HepG2 (cell line): ENCODE results near the gene NRK. TPM values are rescaled to one million over a fixed set of nuclear protein-coding genes. Genes with fewer than 3 reads are reported as not detected.
A peak's percentile ranks its signal among the peaks of the same experiment; 100 is the strongest.

ENCODE experiments used
- CHCHD3 ChIP-seq: sonication (generic); formaldehyde crosslinking; IDR thresholded peaks from 2 replicates; pipeline ENCODE4 v1.8.0; 2022; ENCODE audit warnings: mild to moderate bottlenecking, missing genetic modification reagents, moderate library complexity
- IKZF4 ChIP-seq: sonication (generic); formaldehyde crosslinking; IDR thresholded peaks from 2 replicates; pipeline ENCODE4 v1.5.1; 2020; ENCODE audit warnings: borderline replicate concordance, mild to moderate bottlenecking, low read depth, missing genetic modification reagents; ENCODE audit errors: not compliant biosample characterization
- IRF2 ChIP-seq: IDR thresholded peaks from 2 replicates; pipeline ENCODE4 v1.6.1; 2018; ENCODE audit warnings: missing genetic modification reagents, missing compliant biosample characterization
- KAT7 ChIP-seq: IDR thresholded peaks from 2 replicates; pipeline ENCODE4 v1.6.1; 2018; ENCODE audit warnings: borderline replicate concordance, missing compliant biosample characterization
- MAFK ChIP-seq, 2 experiments: IDR thresholded peaks in 1 of 2; conservative IDR thresholded peaks in 1 of 2; 2 replicates each; pipeline ENCODE4 v1.6.1; 2011; ENCODE audit warnings: improper control_type of control experiment in 2 of 2, low read length in 2 of 2
- NFE2 ChIP-seq: sonication (generic); formaldehyde crosslinking; IDR thresholded peaks from 2 replicates; pipeline ENCODE4 v1.4.0; 2020; ENCODE audit warnings: missing genetic modification reagents
- NR2F1 ChIP-seq, 2 experiments: fragments of 450-650 bp in 1 of 2; formaldehyde crosslinking in 1 of 2; IDR thresholded peaks; 2 replicates each; pipeline versions ENCODE4 v1.5.0 to v1.6.1; 2016 to 2020; ENCODE audit warnings: mild to moderate bottlenecking in 1 of 2, missing compliant biosample characterization in 1 of 2, missing genetic modification reagents in 1 of 2, moderate library complexity in 1 of 2
- NR2F2 ChIP-seq: IDR thresholded peaks from 2 replicates; pipeline ENCODE4 v1.6.1; 2012; ENCODE audit warnings: low read depth, inconsistent platforms, borderline replicate concordance
- PHF21A ChIP-seq: sonication (generic); formaldehyde crosslinking; IDR thresholded peaks from 2 replicates; pipeline ENCODE4 v1.5.0; 2020; ENCODE audit warnings: mild to moderate bottlenecking, missing genetic modification reagents
- PHF8 ChIP-seq: sonication (generic); formaldehyde crosslinking; IDR thresholded peaks from 2 replicates; pipeline ENCODE4 v1.5.0; 2020; ENCODE audit warnings: missing genetic modification reagents
- RARG ChIP-seq: sonication (generic); formaldehyde crosslinking; IDR thresholded peaks from 2 replicates; pipeline ENCODE4 v1.4.0; 2020; ENCODE audit warnings: low read depth, mild to moderate bottlenecking, missing genetic modification reagents
- SMC3 ChIP-seq: IDR thresholded peaks from 2 replicates; pipeline ENCODE4 v1.6.1; 2011; ENCODE audit warnings: low read length, improper control_type of control experiment
- SRSF1 ChIP-seq: fragments of 200-400 bp; formaldehyde crosslinking; optimal IDR thresholded peaks from 2 replicates; pipeline ENCODE3; 2017; ENCODE audit warnings: mild to moderate bottlenecking, low read depth, low read length, moderate library complexity
- TSC22D2 ChIP-seq: sonication (generic); formaldehyde crosslinking; IDR thresholded peaks from 2 replicates; pipeline ENCODE4 v1.5.1; 2020; ENCODE audit warnings: missing genetic modification reagents, mild to moderate bottlenecking, borderline replicate concordance
- XRCC5 ChIP-seq: fragments of 200-400 bp; formaldehyde crosslinking; optimal IDR thresholded peaks from 2 replicates; pipeline ENCODE3; 2017; ENCODE audit warnings: mild to moderate bottlenecking, low read length
- ZBTB8A ChIP-seq: sonication (generic); formaldehyde crosslinking; IDR thresholded peaks from 2 replicates; pipeline ENCODE4 v1.4.0; 2020; ENCODE audit warnings: mild to moderate bottlenecking, low read depth, missing genetic modification reagents, borderline replicate concordance
- ZFP36L2 ChIP-seq: sonication (generic); formaldehyde crosslinking; IDR thresholded peaks from 2 replicates; pipeline ENCODE4 v1.4.0; 2020; ENCODE audit warnings: missing genetic modification reagents
- ZFY ChIP-seq: sonication (generic); formaldehyde crosslinking; IDR thresholded peaks from 2 replicates; pipeline ENCODE4 v1.4.0; 2020; ENCODE audit warnings: missing genetic modification reagents
- ZNF24 ChIP-seq: fragments of 450-650 bp; IDR thresholded peaks from 2 replicates; pipeline ENCODE4 v1.6.1; 2017; ENCODE audit warnings: antibody characterized with exemption, mild to moderate bottlenecking
- ZNF33A ChIP-seq: sonication (generic); formaldehyde crosslinking; IDR thresholded peaks from 2 replicates; pipeline ENCODE4 v1.5.1; 2020; ENCODE audit warnings: missing genetic modification reagents, mild to moderate bottlenecking, moderate library complexity, borderline replicate concordance
- ZNF460 ChIP-seq: sonication (generic); formaldehyde crosslinking; IDR thresholded peaks from 2 replicates; pipeline ENCODE4 v1.5.1; 2020; ENCODE audit warnings: missing genetic modification reagents, mild to moderate bottlenecking, borderline replicate concordance
- ZNF674 ChIP-seq: sonication (generic); formaldehyde crosslinking; IDR thresholded peaks from 2 replicates; pipeline ENCODE4 v1.5.0; 2020; ENCODE audit warnings: low read depth, mild to moderate bottlenecking, missing genetic modification reagents
- ZNF709 ChIP-seq: sonication (generic); formaldehyde crosslinking; IDR thresholded peaks from 2 replicates; pipeline ENCODE4 v1.5.0; 2020; ENCODE audit warnings: mild to moderate bottlenecking, missing genetic modification reagents
- ZNF768 ChIP-seq: sonication (generic); formaldehyde crosslinking; IDR thresholded peaks from 2 replicates; pipeline ENCODE4 v1.4.0; 2020; ENCODE audit warnings: missing genetic modification reagents
- ZNF781 ChIP-seq: sonication (generic); formaldehyde crosslinking; IDR thresholded peaks from 2 replicates; pipeline ENCODE4 v1.5.1; 2020; ENCODE audit warnings: borderline replicate concordance, mild to moderate bottlenecking, missing genetic modification reagents; ENCODE audit errors: not compliant biosample characterization
- polyA plus RNA-seq, 8 experiments: library from polyadenylated mRNA; depleted of rRNA in 3 of 8; stranded (reverse) in 7 of 8; unstranded in 1 of 8; fragments of >200 nt; fragmentation: Illumina TruSeq in 4 of 8; extraction: Trizol in 4 of 8; gene quantifications; 2 replicates each; pipeline versions ENCODE4 v1.2.1 to v1.2.3, GENCODE V29; 2011 to 2016; ENCODE audit warnings: low read depth in 4 of 8, missing spikeins in 1 of 8, mixed read lengths in 1 of 8; ENCODE audit not compliant: insufficient read depth in 1 of 8
- total RNA-seq, 5 experiments: library from RNA; depleted of rRNA; stranded (reverse); fragments of >200 nt; fragmentation: Illumina TruSeq; extraction: Trizol; gene quantifications; 2 replicates each; pipeline ENCODE4 v1.2.3, GENCODE V29; 2016; ENCODE audit warnings: low read depth in 1 of 5
- TF ChIP-seq, protein P1 (sequence below), 2 experiments: sonication (generic) in 1 of 2; formaldehyde crosslinking in 1 of 2; IDR thresholded peaks; 2 replicates each; pipeline versions ENCODE4 v1.6.1 to v1.9.0; 2014 to 2022; ENCODE audit warnings: antibody characterized with exemption in 1 of 2, borderline replicate concordance in 1 of 2, inconsistent platforms in 1 of 2, low read depth in 1 of 2, missing genetic modification reagents in 1 of 2
- TF ChIP-seq, protein P2 (sequence below): IDR thresholded peaks from 2 replicates; pipeline ENCODE4 v1.6.1; 2016; ENCODE audit warnings: low read depth, borderline replicate concordance

NRK gene
- total and polyA plus RNA-seq, 2 of the 13 experiments (the other 11 are each of a cell fraction or from before 2014, with no cell fraction given) = not detected

DNA sequence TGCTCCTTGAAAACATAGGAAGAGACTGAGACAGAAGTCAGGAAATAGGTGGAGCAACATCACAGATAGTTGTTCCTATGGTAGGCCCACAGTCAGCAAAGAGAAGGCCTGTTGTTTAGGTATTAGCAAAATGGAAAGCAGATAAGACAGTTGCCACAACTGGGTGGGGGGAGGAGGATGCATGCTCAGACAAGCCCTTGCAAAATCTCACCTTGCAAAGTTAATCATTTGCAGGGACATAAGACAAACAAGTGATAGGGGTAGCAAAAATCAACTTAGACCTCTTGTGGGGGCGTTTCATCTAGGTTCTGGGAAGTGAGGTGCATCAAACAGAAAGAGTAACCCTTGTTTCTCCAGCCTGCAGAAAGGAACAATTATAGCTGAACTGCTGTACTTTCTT, 185.5 kb downstream of the NRK start (continued):
- TF ChIP-seq ZNF33A (CRISPR knock-in tag) (no peak), NFE2 (CRISPR knock-in tag) (no peak), ZNF674 (CRISPR knock-in tag) (no peak), IKZF4 (CRISPR knock-in tag) (no peak), CHCHD3 (no peak), NR2F2 (0 out of 2 replicates have a peak, but pooled peaks have one; percentile 33), XRCC5 (no peak), PHF8 (CRISPR knock-in tag) (no peak), ZFY (CRISPR knock-in tag) (no peak; the same call in 1 of the 2 replicates), PHF21A (peak; percentile 52; the same call in 1 of the 2 replicates), TSC22D2 (CRISPR knock-in tag) (no peak), ZNF709 (no peak), ZFP36L2 (CRISPR knock-in tag) (no peak), ZNF781 (no peak), RARG (CRISPR knock-in tag) (no peak), ZNF768 (CRISPR knock-in tag) (no peak), MAFK (conservative IDR thresholded peaks at IDR 0.05 in 1 of 2, IDR thresholded peaks at IDR 0.05 in 1 of 2; ENCODE audit: low read length in 2 of 2) (no peak), KAT7 (CRISPR knock-in tag) (no peak), ZBTB8A (CRISPR knock-in tag) (no peak), SMC3 (no peak), ZNF460 (CRISPR knock-in tag) (no peak), SRSF1 (no peak), IRF2 (CRISPR knock-in tag) (peak; percentile 52), ZNF24 (no peak), NR2F1 (CRISPR knock-in tag; IDR thresholded peaks at IDR 0.05) (no peak)
- TF ChIP-seq, protein P1, sequence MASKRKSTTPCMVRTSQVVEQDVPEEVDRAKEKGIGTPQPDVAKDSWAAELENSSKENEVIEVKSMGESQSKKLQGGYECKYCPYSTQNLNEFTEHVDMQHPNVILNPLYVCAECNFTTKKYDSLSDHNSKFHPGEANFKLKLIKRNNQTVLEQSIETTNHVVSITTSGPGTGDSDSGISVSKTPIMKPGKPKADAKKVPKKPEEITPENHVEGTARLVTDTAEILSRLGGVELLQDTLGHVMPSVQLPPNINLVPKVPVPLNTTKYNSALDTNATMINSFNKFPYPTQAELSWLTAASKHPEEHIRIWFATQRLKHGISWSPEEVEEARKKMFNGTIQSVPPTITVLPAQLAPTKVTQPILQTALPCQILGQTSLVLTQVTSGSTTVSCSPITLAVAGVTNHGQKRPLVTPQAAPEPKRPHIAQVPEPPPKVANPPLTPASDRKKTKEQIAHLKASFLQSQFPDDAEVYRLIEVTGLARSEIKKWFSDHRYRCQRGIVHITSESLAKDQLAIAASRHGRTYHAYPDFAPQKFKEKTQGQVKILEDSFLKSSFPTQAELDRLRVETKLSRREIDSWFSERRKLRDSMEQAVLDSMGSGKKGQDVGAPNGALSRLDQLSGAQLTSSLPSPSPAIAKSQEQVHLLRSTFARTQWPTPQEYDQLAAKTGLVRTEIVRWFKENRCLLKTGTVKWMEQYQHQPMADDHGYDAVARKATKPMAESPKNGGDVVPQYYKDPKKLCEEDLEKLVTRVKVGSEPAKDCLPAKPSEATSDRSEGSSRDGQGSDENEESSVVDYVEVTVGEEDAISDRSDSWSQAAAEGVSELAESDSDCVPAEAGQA (IDR thresholded peaks at IDR 0.05; ENCODE audit: low read depth) = no peak
- TF ChIP-seq, protein P1 (CRISPR knock-in tag; IDR thresholded peaks at IDR 0.05; ENCODE audit: borderline replicate concordance) = no peak
- TF ChIP-seq, protein P2, sequence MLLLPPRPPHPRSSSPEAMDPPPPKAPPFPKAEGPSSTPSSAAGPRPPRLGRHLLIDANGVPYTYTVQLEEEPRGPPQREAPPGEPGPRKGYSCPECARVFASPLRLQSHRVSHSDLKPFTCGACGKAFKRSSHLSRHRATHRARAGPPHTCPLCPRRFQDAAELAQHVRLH (CRISPR knock-in tag) = no peak
